Smooth muscle cell (in vitro differentiated cells): Measurements from ENCODE around the gene NAV2. TPM values are rescaled to one million over a fixed set of nuclear protein-coding genes. Genes with fewer than 3 reads are reported as not detected.

Source experiments
- DNase-seq: peaks from one replicate; lab custom pipeline; 2025; ENCODE audit not compliant: unreplicated experiment; lab: John Stamatoyannopoulos, UW
- H2AFZ ChIP-seq: fragments of 200-600 bp; sonication (generic); 2 replicates; pipeline ENCODE4 v1.6.0; 2016; ENCODE audit warnings: antibody characterized with exemption, low read depth, mild to moderate bottlenecking
- H3F3A ChIP-seq: fragments of 200-600 bp; sonication (generic); 2 replicates; pipeline ENCODE4 v1.6.0; 2017; ENCODE audit warnings: antibody characterized with exemption, low read depth
- H3K27ac ChIP-seq: fragments of 200-600 bp; sonication (generic); 2 replicates; pipeline ENCODE4 v1.5.1; 2016; ENCODE audit warnings: low read depth, mild to moderate bottlenecking
- H3K27me3 ChIP-seq: fragments of 200-600 bp; sonication (generic); 2 replicates; pipeline ENCODE4 v1.6.1; 2016; ENCODE audit warnings: low read depth, mild to moderate bottlenecking
- H3K36me3 ChIP-seq: fragments of 200-600 bp; sonication (generic); 2 replicates; pipeline ENCODE4 v1.5.1; 2016; ENCODE audit warnings: low read depth
- H3K4me1 ChIP-seq: fragments of 200-600 bp; sonication (generic); 2 replicates; pipeline ENCODE4 v1.5.1; 2016; ENCODE audit warnings: low read depth
- H3K4me2 ChIP-seq: fragments of 200-600 bp; sonication (generic); 2 replicates; pipeline ENCODE4 v1.6.0; 2016; ENCODE audit warnings: mild to moderate bottlenecking
- H3K4me3 ChIP-seq: fragments of 200-600 bp; sonication (generic); 2 replicates; pipeline ENCODE4 v1.5.1; 2016; ENCODE audit warnings: mild to moderate bottlenecking
- H3K79me2 ChIP-seq: fragments of 200-600 bp; sonication (generic); 2 replicates; pipeline ENCODE4 v1.6.0; 2016; ENCODE audit warnings: low read depth, mild to moderate bottlenecking
- H3K9ac ChIP-seq: fragments of 200-600 bp; sonication (generic); 2 replicates; pipeline ENCODE4 v1.6.0; 2016; ENCODE audit warnings: low read depth
- H3K9me3 ChIP-seq: fragments of 200-600 bp; sonication (generic); replicated peaks from 2 replicates; pipeline ENCODE4 v1.5.1; 2016; ENCODE audit warnings: low read depth
- H4K20me1 ChIP-seq: fragments of 200-600 bp; sonication (generic); 2 replicates; pipeline ENCODE4 v1.6.0; 2016; ENCODE audit warnings: low read depth
- WGBS: methylation state at CpG from one replicate; pipeline ENCODE4 v1.1.7; 2016; ENCODE audit warnings: low lambda C conversion rate; 5-methylcytosine and 5-hydroxymethylcytosine counted together
- polyA plus RNA-seq: library from polyadenylated mRNA; unstranded; fragments of >200 nt; fragmentation: Nextera tagmentation; extraction: Ambion mirVana; gene quantifications from 2 replicates; pipeline ENCODE4 v1.2.1, GENCODE V29; 2016
- total RNA-seq: library from RNA; depleted of rRNA; stranded (reverse); fragments of >200 nt; gene quantifications from 2 replicates; pipeline ENCODE4 v1.2.3, GENCODE V29; 2014
- TF ChIP-seq, protein P1 (sequence below): fragments of 200-600 bp; sonication (generic); IDR thresholded peaks from 2 replicates; pipeline ENCODE4 v1.5.1; 2017; ENCODE audit warnings: borderline replicate concordance, mild to moderate bottlenecking, antibody characterized with exemption; ENCODE audit not compliant: insufficient read depth, poor library complexity, severe bottlenecking

Gene NAV2
- total and polyA plus RNA-seq, 2 experiments from 2014 or later = 14.1 to 67.5 TPM

DNA sequence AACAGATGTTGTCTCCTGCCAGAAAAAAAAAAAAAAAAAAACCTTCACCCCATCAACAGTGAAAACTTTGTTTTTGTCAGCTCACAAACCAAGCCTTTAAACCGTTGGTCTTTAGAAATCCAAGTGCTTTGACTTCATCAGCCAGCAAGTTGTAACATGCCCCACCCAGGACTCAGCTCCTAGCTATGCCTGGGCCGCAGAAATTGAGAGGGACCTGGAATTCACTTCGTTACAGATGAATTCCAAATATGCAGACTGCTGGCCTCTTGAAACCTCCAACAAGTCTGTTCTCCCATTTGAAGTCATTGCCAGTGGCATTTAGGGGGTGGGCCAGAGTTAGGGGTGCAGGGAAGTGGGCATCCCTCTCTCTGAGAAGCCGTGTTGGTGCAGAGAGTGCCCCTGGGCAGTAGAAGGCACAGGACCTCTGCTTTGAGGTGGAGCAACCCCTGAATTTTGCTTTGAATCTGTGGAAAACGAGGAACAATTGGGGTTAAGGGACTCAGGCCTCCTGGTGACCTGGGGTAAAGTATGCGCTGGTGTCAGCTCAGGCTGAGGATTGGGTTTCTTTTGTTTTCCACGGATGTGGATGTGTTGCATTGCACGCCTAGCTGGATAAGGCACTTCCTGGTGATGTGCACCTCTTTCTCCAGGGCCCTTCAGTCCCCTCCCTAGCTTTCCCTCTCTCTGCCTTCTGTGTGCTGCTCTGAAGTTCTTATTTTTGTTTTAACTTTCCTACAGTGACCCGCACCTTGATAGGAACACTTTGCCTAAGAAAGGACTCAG, 338.1 kb downstream of the NAV2 start:
- Histone ChIP-seq H4K20me1 (no peaks in the 10 kb centered on the region), H2AFZ (no peak overlapping the region), H3K4me3 (no peak overlapping the region), H3K79me2 (peaks cover 6% of the 10 kb centered on the region), H3F3A (peaks cover 20% of the 10 kb centered on the region), H3K9me3 (no peaks in the 10 kb centered on the region), H3K36me3 (no peaks in the 10 kb centered on the region), H3K9ac (no peak overlapping the region), H3K4me1 (peaks cover 16% of the 10 kb centered on the region), H3K4me2 (no peak overlapping the region), H3K27me3 (no peaks in the 10 kb centered on the region), H3K27ac (peak overlapping the region; percentile 60)
- WGBS = 66% methylated on average over 9 of the region's 9 CpGs
- DNase-seq = no peak
- TF ChIP-seq, protein P1, sequence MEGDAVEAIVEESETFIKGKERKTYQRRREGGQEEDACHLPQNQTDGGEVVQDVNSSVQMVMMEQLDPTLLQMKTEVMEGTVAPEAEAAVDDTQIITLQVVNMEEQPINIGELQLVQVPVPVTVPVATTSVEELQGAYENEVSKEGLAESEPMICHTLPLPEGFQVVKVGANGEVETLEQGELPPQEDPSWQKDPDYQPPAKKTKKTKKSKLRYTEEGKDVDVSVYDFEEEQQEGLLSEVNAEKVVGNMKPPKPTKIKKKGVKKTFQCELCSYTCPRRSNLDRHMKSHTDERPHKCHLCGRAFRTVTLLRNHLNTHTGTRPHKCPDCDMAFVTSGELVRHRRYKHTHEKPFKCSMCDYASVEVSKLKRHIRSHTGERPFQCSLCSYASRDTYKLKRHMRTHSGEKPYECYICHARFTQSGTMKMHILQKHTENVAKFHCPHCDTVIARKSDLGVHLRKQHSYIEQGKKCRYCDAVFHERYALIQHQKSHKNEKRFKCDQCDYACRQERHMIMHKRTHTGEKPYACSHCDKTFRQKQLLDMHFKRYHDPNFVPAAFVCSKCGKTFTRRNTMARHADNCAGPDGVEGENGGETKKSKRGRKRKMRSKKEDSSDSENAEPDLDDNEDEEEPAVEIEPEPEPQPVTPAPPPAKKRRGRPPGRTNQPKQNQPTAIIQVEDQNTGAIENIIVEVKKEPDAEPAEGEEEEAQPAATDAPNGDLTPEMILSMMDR = no peak

DNA sequence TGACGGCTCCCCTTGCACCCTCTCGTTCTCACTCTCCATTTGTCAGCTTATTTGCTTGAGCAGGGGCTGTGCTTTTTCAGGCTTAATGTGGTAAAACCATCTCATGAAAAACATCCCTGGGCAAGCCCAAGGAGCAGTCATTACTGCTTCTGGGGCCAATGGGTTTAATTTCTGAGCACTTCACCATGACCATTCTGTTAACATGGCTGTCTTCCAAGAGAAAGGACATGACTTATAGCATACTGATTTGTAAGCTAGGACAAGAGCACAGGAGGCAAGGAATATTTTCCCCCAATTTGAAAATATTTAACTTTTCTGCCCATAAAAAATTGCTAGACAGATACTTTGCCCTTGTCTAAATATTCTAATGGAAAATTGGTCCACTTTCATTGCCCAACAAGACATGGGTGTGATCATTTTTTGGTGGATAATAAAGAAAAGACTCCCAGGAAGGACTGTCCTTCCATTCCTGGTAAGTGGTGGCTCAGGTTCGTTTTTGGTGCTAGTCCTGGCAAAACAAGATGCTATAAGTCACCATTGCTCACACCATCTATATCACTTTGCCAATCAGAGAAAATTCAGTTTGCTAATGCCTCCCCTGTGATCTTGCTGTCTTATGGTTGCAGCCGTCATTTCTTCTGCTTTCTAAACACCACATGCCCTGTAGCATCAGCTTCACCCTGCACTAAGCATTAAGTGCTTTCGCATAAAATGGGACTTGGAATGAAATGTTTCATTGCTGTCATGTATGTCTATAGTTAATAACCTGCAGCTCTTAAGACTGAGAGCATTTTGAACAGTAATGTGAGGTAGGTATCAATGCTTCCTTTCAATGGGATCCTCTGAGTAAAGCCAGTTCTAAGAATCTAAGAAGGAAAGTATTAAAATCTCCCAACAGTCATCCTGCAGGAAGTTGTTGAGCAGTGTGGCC, 339.1 kb downstream of the NAV2 start:
- DNase-seq = no peak
- H2AFZ ChIP-seq = no peak overlapping the region
- H3K9ac ChIP-seq = no peak overlapping the region
- no peak overlapping the region for H3K4me3 ChIP-seq
- TF ChIP-seq, protein P1 = no peak
- peaks cover 19% of the 10 kb centered on the region for H3K4me1 ChIP-seq
- H3K27ac ChIP-seq = peak overlapping the region; percentile 60
- no peaks in the 10 kb centered on the region for H3K36me3 ChIP-seq
- no peaks in the 10 kb centered on the region for H4K20me1 ChIP-seq
- H3K79me2 ChIP-seq = peaks cover 6% of the 10 kb centered on the region
- H3K9me3 ChIP-seq = no peaks in the 10 kb centered on the region
- H3K27me3 ChIP-seq = no peaks in the 10 kb centered on the region
- peaks cover 20% of the 10 kb centered on the region for H3F3A ChIP-seq
- H3K4me2 ChIP-seq = no peak overlapping the region
- WGBS = 96% methylated on average over 5 of the region's 5 CpGs

DNA sequence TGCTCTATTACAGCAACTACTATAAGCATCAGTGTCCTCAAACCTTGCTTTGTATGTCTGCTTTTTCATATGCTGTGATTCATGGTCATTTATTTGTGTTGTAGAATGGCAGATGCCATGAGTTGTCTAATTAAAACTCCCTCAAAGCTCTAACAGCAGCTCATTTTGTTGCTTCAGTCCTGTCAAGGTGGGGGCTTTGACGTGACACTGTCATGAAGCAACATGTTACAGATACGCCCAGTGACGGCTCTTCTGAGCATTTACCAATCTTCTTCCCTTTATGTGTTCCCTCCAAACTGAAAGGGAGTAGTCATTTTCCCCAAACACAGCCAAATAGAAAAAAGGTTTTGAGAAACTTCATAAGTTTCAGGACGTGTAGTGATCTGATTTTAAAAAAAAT, 340.9 kb downstream of the NAV2 start:
- Histone ChIP-seq H2AFZ (no peak overlapping the region), H3K4me1 (peaks cover 24% of the 10 kb centered on the region), H3K9ac (no peak overlapping the region), H3F3A (peaks cover 14% of the 10 kb centered on the region), H3K4me2 (no peak overlapping the region), H3K4me3 (no peak overlapping the region), H3K36me3 (no peaks in the 10 kb centered on the region), H3K27me3 (no peaks in the 10 kb centered on the region), H4K20me1 (no peaks in the 10 kb centered on the region), H3K27ac (peak overlapping the region; percentile 77), H3K9me3 (no peaks in the 10 kb centered on the region), H3K79me2 (no peaks in the 10 kb centered on the region)
- TF ChIP-seq, protein P1 = no peak
- no peak for DNase-seq
- 94% methylated on average over 4 of the region's 4 CpGs for WGBS
